DND-41 (cell line): ENCODE measurements around the gene ZNF367.

Experiments
- EZH2 ChIP-seq: IDR thresholded peaks from 3 replicates; pipeline ENCODE4 v1.6.1; 2012; ENCODE audit warnings: borderline replicate concordance, low read depth, mild to moderate bottlenecking, moderate library complexity, low read length, inconsistent platforms; ENCODE audit not compliant: severe bottlenecking
- TF ChIP-seq, protein P1 (sequence below): IDR thresholded peaks from 2 replicates; pipeline ENCODE4 v1.5.1; 2012; ENCODE audit warnings: borderline replicate concordance, low read length, moderate library complexity, mild to moderate bottlenecking; ENCODE audit not compliant: poor library complexity, severe bottlenecking; ENCODE audit errors: extremely low read depth

DNA sequence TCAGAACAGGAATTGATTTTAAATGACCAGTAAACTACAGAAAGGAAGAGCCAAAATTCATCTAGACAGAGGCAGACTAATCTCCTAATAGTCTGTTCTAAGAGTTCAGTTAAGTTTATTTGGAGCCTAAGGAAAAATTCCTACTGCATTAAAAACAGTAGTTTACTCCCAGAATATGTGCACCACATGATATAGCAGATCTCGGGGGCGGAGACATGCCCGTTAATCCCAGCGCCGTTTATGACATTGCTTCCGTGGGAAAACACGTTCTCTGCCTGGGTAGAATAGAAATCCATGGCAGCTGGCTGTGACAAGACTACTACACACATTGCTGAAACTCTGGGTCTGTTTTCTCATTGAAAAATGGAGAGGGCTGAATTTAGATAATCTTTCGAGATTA lies 43.2 kb upstream of the ZNF367 start:
- TF ChIP-seq, protein P1, sequence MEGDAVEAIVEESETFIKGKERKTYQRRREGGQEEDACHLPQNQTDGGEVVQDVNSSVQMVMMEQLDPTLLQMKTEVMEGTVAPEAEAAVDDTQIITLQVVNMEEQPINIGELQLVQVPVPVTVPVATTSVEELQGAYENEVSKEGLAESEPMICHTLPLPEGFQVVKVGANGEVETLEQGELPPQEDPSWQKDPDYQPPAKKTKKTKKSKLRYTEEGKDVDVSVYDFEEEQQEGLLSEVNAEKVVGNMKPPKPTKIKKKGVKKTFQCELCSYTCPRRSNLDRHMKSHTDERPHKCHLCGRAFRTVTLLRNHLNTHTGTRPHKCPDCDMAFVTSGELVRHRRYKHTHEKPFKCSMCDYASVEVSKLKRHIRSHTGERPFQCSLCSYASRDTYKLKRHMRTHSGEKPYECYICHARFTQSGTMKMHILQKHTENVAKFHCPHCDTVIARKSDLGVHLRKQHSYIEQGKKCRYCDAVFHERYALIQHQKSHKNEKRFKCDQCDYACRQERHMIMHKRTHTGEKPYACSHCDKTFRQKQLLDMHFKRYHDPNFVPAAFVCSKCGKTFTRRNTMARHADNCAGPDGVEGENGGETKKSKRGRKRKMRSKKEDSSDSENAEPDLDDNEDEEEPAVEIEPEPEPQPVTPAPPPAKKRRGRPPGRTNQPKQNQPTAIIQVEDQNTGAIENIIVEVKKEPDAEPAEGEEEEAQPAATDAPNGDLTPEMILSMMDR: no peak
- no peak for TF ChIP-seq EZH2
